Mesothelial cell of epicardium (in vitro differentiated cells): ENCODE measurements around the gene BAD. TPM values are rescaled to one million over a fixed set of nuclear protein-coding genes. Genes with fewer than 3 reads are reported as not detected.

Experiments used
- DNase-seq, 2 experiments: peaks; one replicate each; pipeline ENCODE4 v3.0.0; 2021; ENCODE audit warnings: low spot score in 2 of 2; ENCODE audit not compliant: unreplicated experiment in 2 of 2
- H3K27ac Mint-ChIP-seq: 2 replicates; pipeline ENCODE4 v1.8.0; 2021; ENCODE audit warnings: mixed read lengths
- H3K27me3 Mint-ChIP-seq: 2 replicates; pipeline ENCODE4 v1.8.0; 2021; ENCODE audit warnings: low read depth, mixed read lengths
- H3K36me3 Mint-ChIP-seq: 2 replicates; pipeline ENCODE4 v1.8.0; 2021; ENCODE audit warnings: mixed read lengths
- H3K4me1 Mint-ChIP-seq: 2 replicates; pipeline ENCODE4 v1.8.0; 2021; ENCODE audit warnings: mixed read lengths
- H3K4me3 Mint-ChIP-seq: 2 replicates; pipeline ENCODE4 v1.8.0; 2021; ENCODE audit warnings: mild to moderate bottlenecking, moderate library complexity, mixed read lengths
- H3K9me3 Mint-ChIP-seq: 2 replicates; pipeline ENCODE4 v1.8.0; 2021; ENCODE audit warnings: mixed read lengths
- CTCF ChIP-seq: fragments of 200-600 bp; sonication (generic); IDR thresholded peaks from one replicate; pipeline ENCODE4 v1.5.0; 2021; ENCODE audit warnings: antibody characterized with exemption; ENCODE audit not compliant: unreplicated experiment
- total RNA-seq: library from RNA; stranded (reverse); gene quantifications from 3 replicates; pipeline ENCODE4 v1.2.1, GENCODE V29; 2021

BAD gene
- total RNA-seq, 1 donor from 2014 or later, result 50.2 TPM

GRCh38 chr11:64229090-64229743, 55.2 kb downstream of the BAD start:
- peak overlapping the region; percentile 86 for H3K27ac Mint-ChIP-seq
- H3K4me1 Mint-ChIP-seq, result peaks cover 29% of the 10 kb centered on the region

GRCh38 chr11:64227405-64227956, 57.0 kb downstream of the BAD start:
- no peak for TF ChIP-seq CTCF

More at GRCh38 chr11:64229090-64229743, 55.2 kb downstream of the BAD start:
- Mint-ChIP-seq H3K4me3 (peak overlapping the region; percentile 83), H3K27me3 (no peaks in the 10 kb centered on the region), H3K36me3 (no peaks in the 10 kb centered on the region), H3K9me3 (no peaks in the 10 kb centered on the region)
- no peak for DNase-seq
- TF ChIP-seq CTCF, result no peak

GRCh38 chr11:64226507-64227051, 57.9 kb downstream of the BAD start:
- Mint-ChIP-seq H3K36me3 (no peaks in the 10 kb centered on the region), H3K27ac (peak overlapping the region; percentile 66), H3K4me1 (peaks cover 24% of the 10 kb centered on the region), H3K27me3 (no peaks in the 10 kb centered on the region), H3K4me3 (peak overlapping the region; percentile 81), H3K9me3 (no peaks in the 10 kb centered on the region)
- DNase-seq, result no peak
- no peak for TF ChIP-seq CTCF

More at GRCh38 chr11:64227405-64227956, 57.0 kb downstream of the BAD start:
- peak overlapping the region; percentile 81 for H3K4me3 Mint-ChIP-seq
- peak overlapping the region; percentile 43 for H3K27ac Mint-ChIP-seq
- no peak for DNase-seq
- peaks cover 29% of the 10 kb centered on the region for H3K4me1 Mint-ChIP-seq
- H3K36me3 Mint-ChIP-seq, result no peaks in the 10 kb centered on the region
- no peaks in the 10 kb centered on the region for H3K27me3 Mint-ChIP-seq
- no peaks in the 10 kb centered on the region for H3K9me3 Mint-ChIP-seq

- Mint-ChIP-seq H3K4me1 (peaks cover 20% of the 10 kb centered on the region), H3K36me3 (no peaks in the 10 kb centered on the region), H3K27me3 (no peaks in the 10 kb centered on the region), H3K4me3 (peak within 1 kb of the TSS; percentile 81), H3K9me3 (no peaks in the 10 kb centered on the region), H3K27ac (peak within 1 kb of the TSS; percentile 75)
- DNase-seq, result peak; percentile 89 to 93
- TF ChIP-seq CTCF, result no peak
Observed at GRCh38 chr11:64225608-64226506, 58.6 kb downstream of the BAD start, which contains the start of the genes NUDT22 and TRPT1. Gene NUDT22 (plus strand): TSS chr11:64226274. CDS start chr11:64226653, 379 bp downstream. Gene TRPT1 (minus strand): TSS chr11:64226186. CDS start chr11:64225860, 326 bp downstream.

- H3K4me1 Mint-ChIP-seq, result peaks cover 19% of the 10 kb centered on the region
- no peak for DNase-seq
- H3K9me3 Mint-ChIP-seq, result no peaks in the 10 kb centered on the region
- H3K27me3 Mint-ChIP-seq, result no peaks in the 10 kb centered on the region
- no peaks in the 10 kb centered on the region for H3K36me3 Mint-ChIP-seq
- no peak for TF ChIP-seq CTCF
- H3K27ac Mint-ChIP-seq, result peak overlapping the region; percentile 75
- peak overlapping the region; percentile 81 for H3K4me3 Mint-ChIP-seq
Observed at GRCh38 chr11:64224891-64225607, 59.4 kb downstream of the BAD start.
